ENCODE measurements around the gene PCSK4.

Gene PCSK4

GRCh38 chr19:1451916-1452801 is 38.0 kb downstream of the PCSK4 start:
- Histone ChIP-seq H3K27me3 (ENCODE audit: insufficient read depth, low read length) (peaks cover 98% of the 10 kb centered on the region), H3K4me3 (ENCODE audit: low read length) (peak overlapping the region; percentile 40; the same call in 1 of the 2 replicates), H3K9ac (ENCODE audit: low read depth, low read length) (no peak overlapping the region; the same call in 1 of the 2 replicates), H3K9me3 (ENCODE audit: insufficient read depth, low read depth, low read length) (no peaks in the 10 kb centered on the region), H3K27ac (ENCODE audit: low read length) (no peak overlapping the region), H3K4me1 (ENCODE audit: insufficient read depth, low read length) (no peaks in the 10 kb centered on the region; the same call in 1 of the 2 replicates), H3K36me3 (ENCODE audit: insufficient read depth, low read depth, low read length) (no peaks in the 10 kb centered on the region)

GRCh38 chr19:1450735-1451731 is 39.1 kb downstream of the PCSK4 start:
- Histone ChIP-seq H3K4me1 (ENCODE audit: insufficient read depth, low read length) (no peaks in the 10 kb centered on the region; the same call in 1 of the 2 replicates), H3K27me3 (ENCODE audit: insufficient read depth, low read length) (peaks cover 98% of the 10 kb centered on the region), H3K4me3 (ENCODE audit: low read length) (peak overlapping the region; percentile 56; the same call in 1 of the 2 replicates), H3K9ac (ENCODE audit: low read depth, low read length) (no peak overlapping the region; the same call in 1 of the 2 replicates), H3K36me3 (ENCODE audit: insufficient read depth, low read depth, low read length) (no peaks in the 10 kb centered on the region), H3K27ac (ENCODE audit: low read length) (no peak overlapping the region), H3K9me3 (ENCODE audit: insufficient read depth, low read depth, low read length) (no peaks in the 10 kb centered on the region)

- H3K36me3 ChIP-seq (ENCODE audit: insufficient read depth, low read depth, low read length), result no peaks in the 10 kb centered on the region
- H3K4me3 ChIP-seq (ENCODE audit: low read length), result peak within 1 kb of the TSS; percentile 56; the same call in 1 of the 2 replicates
- H3K27me3 ChIP-seq (ENCODE audit: insufficient read depth, low read length), result peaks cover 90% of the 10 kb centered on the region
- H3K9ac ChIP-seq (ENCODE audit: low read depth, low read length), result peak within 1 kb of the TSS; percentile 32; the same call in 1 of the 2 replicates
- H3K27ac ChIP-seq (ENCODE audit: low read length), result no peak within 1 kb of the TSS
- H3K4me1 ChIP-seq (ENCODE audit: insufficient read depth, low read length), result no peaks in the 10 kb centered on the region; the same call in 1 of the 2 replicates
- H3K9me3 ChIP-seq (ENCODE audit: insufficient read depth, low read depth, low read length), result no peaks in the 10 kb centered on the region
These were observed 40.4 kb downstream of the PCSK4 start, which contains the start of gene APC2 for GRCh38 chr19:1449467-1450442. TSS of gene APC2 (plus strand) at chr19:1450121. CDS start at chr19:1453002, 2,881 bp downstream.

- no peak overlapping the region for H3K27ac ChIP-seq (ENCODE audit: low read length)
- H3K4me1 ChIP-seq (ENCODE audit: insufficient read depth, low read length), result no peaks in the 10 kb centered on the region; the same call in 1 of the 2 replicates
- H3K4me3 ChIP-seq (ENCODE audit: low read length), result no peak overlapping the region
- H3K27me3 ChIP-seq (ENCODE audit: insufficient read depth, low read length), result peaks cover 77% of the 10 kb centered on the region
- H3K36me3 ChIP-seq (ENCODE audit: insufficient read depth, low read depth, low read length), result no peaks in the 10 kb centered on the region
- H3K9ac ChIP-seq (ENCODE audit: low read depth, low read length), result no peak overlapping the region
- H3K9me3 ChIP-seq (ENCODE audit: insufficient read depth, low read depth, low read length), result no peaks in the 10 kb centered on the region
These were observed 42.2 kb downstream of the PCSK4 start for GRCh38 chr19:1447944-1448343.

GRCh38 chr19:1447504-1447903 is 42.6 kb downstream of the PCSK4 start:
- Histone ChIP-seq H3K27ac (ENCODE audit: low read length) (no peak overlapping the region), H3K9me3 (ENCODE audit: insufficient read depth, low read depth, low read length) (no peaks in the 10 kb centered on the region), H3K9ac (ENCODE audit: low read depth, low read length) (no peak overlapping the region), H3K4me1 (ENCODE audit: insufficient read depth, low read length) (no peaks in the 10 kb centered on the region; the same call in 1 of the 2 replicates), H3K4me3 (ENCODE audit: low read length) (no peak overlapping the region), H3K27me3 (ENCODE audit: insufficient read depth, low read length) (peaks cover 73% of the 10 kb centered on the region), H3K36me3 (ENCODE audit: insufficient read depth, low read depth, low read length) (peaks cover 2% of the 10 kb centered on the region)

GRCh38 chr19:1446713-1447481 is 43.3 kb downstream of the PCSK4 start:
- Histone ChIP-seq H3K4me1 (ENCODE audit: insufficient read depth, low read length) (no peaks in the 10 kb centered on the region; the same call in 1 of the 2 replicates), H3K4me3 (ENCODE audit: low read length) (peak overlapping the region; percentile 42; the same call in 1 of the 2 replicates), H3K9ac (ENCODE audit: low read depth, low read length) (no peak overlapping the region), H3K9me3 (ENCODE audit: insufficient read depth, low read depth, low read length) (no peaks in the 10 kb centered on the region), H3K27ac (ENCODE audit: low read length) (no peak overlapping the region), H3K36me3 (ENCODE audit: insufficient read depth, low read depth, low read length) (peaks cover 9% of the 10 kb centered on the region), H3K27me3 (ENCODE audit: insufficient read depth, low read length) (peaks cover 67% of the 10 kb centered on the region)

GRCh38 chr19:1445932-1446712 is 44.0 kb downstream of the PCSK4 start:
- H3K4me1 ChIP-seq (ENCODE audit: insufficient read depth, low read length), result no peaks in the 10 kb centered on the region; the same call in 1 of the 2 replicates
- H3K27ac ChIP-seq (ENCODE audit: low read length), result no peak overlapping the region
- H3K9me3 ChIP-seq (ENCODE audit: insufficient read depth, low read depth, low read length), result no peaks in the 10 kb centered on the region
- peak overlapping the region; percentile 42; the same call in 1 of the 2 replicates for H3K4me3 ChIP-seq (ENCODE audit: low read length)
- no peak overlapping the region for H3K9ac ChIP-seq (ENCODE audit: low read depth, low read length)
- peaks cover 16% of the 10 kb centered on the region for H3K36me3 ChIP-seq (ENCODE audit: insufficient read depth, low read depth, low read length)
- H3K27me3 ChIP-seq (ENCODE audit: insufficient read depth, low read length), result peaks cover 59% of the 10 kb centered on the region

GRCh38 chr19:1445185-1445931 is 44.8 kb downstream of the PCSK4 start:
- Histone ChIP-seq H3K36me3 (ENCODE audit: insufficient read depth, low read depth, low read length) (peaks cover 24% of the 10 kb centered on the region), H3K4me3 (ENCODE audit: low read length) (peak overlapping the region; percentile 53; the same call in 1 of the 2 replicates), H3K4me1 (ENCODE audit: insufficient read depth, low read length) (no peaks in the 10 kb centered on the region; the same call in 1 of the 2 replicates), H3K27ac (ENCODE audit: low read length) (no peak overlapping the region), H3K9ac (ENCODE audit: low read depth, low read length) (no peak overlapping the region), H3K27me3 (ENCODE audit: insufficient read depth, low read length) (peaks cover 51% of the 10 kb centered on the region), H3K9me3 (ENCODE audit: insufficient read depth, low read depth, low read length) (no peaks in the 10 kb centered on the region)
